ENCODE measurements around the gene METTL14.

Gene METTL14

DNA sequence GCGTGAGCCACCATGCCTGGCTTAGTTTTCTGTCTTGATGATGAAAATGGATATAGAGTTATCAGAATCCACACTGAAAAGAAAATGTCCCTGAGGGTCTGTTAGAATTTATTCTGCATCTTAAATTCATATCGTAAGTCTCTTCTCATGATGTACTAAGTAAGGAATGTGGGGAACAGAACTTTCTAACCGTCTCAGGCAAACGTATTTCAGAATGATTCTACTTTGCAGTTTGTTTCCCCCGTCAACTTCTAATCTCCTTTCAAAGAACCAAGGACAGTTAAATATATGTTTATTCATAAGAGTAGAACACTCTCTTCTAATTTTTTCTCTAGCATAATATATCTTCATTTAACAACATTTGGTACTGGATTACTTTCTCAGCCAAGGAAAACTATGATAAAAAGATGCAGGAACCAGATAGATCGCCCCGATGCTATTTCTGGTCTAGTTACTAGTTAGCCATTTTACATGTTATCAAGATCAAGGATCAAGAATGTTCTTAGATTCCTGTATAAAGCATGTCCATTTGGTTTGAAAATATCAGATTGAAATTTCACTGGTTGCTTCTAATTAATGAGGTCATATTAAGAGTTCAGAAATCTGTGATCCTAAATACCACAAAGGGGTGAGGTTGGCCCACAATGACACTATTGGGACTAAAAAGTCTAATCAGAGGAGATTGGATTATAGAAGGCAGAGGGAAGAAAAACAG lies 49.5 kb downstream of the METTL14 start:
- no peak for DNase-seq (ENCODE audit: low read depth)

DNA sequence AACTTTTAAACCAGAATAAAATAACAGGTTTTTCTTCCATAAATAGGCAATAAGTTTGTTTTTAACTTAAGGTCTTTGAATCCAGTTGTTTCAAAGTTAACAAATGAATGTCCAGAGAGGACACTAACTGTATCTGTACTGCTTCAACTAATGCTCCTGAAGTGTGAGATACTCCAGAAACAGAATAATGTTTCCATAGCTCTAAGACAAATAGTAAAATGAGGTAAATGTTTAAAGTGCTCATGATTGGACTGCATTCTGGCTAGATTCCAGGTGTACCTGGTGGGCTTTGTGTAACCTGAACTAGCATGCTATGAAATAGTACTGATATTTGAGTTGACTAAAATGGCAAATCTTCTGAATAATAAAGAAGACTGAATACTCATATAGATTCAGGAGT lies 51.7 kb downstream of the METTL14 start:
- DNase-seq (ENCODE audit: low read depth): no peak

DNA sequence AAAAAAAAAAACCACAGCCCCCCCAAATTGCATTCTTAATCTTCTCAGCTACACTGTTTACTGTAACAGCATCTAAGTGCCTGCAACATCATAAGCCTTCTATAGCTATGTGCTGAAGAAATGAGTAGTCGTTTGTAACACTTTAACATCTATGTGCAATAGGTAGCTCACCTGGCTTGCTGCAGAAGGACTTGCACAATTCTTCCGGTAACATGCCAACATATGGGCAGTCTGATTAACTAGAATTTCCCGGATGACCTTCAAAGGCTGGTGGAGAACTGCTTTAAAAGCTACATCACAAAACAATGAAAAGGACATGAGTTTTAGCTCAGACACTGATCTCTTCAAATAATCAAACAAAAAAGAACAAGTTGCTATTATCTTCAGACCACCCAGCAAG lies 52.9 kb downstream of the METTL14 start:
- DNase-seq (ENCODE audit: low read depth): no peak

DNA sequence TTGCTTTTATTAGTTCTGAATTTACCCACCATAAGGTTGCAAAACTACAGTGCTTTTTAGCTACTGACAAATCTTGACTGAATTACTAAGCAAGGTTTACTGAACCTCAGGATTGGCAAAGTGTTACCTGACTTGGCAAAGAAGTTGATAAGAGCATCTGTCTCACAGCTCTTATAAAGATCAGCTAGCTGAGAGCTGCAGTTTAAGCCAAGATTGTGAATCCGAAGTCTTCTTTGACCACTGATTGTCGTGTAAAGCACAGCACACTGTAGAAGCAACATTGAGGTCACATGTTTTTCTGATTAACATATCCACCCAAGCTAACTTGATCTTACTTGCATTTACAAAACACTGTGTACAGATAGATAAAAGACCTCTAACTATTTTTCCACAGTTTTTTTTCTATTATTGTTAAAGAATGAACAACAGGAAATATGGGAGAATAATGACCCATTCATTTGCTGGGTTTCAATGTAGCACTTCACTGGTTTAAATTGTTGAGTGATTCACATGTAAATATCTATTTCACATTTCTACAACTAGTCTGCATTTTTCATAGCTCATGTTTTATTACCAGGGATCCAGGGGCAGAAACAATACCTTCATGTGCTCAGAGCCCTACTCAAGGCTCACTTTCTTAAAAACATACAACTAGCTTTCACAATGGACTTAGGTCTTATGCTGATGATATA lies 54.0 kb downstream of the METTL14 start:
- DNase-seq (ENCODE audit: low read depth): peak; percentile 41

DNA sequence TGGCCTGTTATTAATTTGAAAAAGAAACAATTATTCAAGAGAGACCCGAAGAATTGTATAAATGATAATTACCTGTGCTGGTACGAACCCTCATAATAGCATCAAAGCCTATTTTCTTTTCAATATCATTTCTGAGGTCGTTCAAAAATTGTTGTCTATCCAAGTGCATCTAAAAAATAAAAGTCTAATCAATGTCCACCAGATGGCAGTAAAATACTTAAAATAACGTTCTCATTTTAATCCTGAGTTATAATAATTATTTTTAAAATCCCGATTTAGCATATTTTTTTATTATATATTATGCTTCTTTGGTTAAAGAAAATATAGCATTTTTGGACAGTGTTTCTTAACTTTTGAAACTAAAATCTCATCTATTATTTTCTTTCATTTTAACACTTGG lies 55.7 kb downstream of the METTL14 start:
- DNase-seq (ENCODE audit: low read depth): no peak

DNA sequence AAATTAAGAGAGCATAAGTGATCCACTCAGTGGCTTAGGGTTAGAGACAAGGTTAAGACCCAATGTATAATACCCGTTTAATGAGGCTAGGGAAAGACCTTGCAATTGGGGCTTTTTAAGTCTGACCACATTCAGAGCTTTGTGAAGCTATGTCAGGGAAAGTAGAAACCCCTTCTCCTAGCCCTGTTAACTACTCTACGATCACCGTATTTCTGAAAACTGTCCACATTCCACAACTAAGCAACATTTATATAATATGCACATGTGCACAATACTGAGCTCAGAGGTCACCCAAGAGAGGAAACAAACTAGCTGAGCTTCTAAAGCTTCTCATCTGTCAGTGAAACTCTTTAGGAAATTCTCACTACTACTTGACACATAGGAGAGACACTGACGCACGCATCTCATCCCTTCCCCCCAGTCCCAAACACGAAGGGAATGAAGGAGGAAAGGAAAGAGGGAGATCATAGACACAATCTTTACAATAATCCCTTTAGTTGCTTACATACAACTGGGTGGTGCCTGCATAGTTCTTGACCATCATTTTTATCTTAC lies 56.2 kb downstream of the METTL14 start:
- DNase-seq (ENCODE audit: low read depth): no peak

DNA sequence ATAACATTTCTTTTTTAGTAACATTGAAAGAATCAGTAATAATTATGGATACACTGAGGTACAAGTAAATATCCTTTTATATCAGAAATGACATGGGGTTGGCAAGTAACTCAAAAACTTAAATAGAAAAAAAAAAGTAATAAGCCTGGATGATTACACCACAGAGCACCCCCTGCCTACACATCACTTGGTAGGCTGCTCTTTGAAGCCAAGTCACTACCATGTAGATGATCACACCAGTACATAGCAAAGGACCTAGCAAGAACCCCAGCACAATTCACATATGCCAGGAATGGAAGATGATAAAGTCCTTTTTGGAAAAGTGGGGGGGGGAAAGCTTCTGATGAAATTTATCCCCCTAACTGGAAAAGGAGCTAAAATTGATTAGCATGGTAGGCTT lies 56.9 kb downstream of the METTL14 start:
- peak; percentile 21 for DNase-seq (ENCODE audit: low read depth)

DNA sequence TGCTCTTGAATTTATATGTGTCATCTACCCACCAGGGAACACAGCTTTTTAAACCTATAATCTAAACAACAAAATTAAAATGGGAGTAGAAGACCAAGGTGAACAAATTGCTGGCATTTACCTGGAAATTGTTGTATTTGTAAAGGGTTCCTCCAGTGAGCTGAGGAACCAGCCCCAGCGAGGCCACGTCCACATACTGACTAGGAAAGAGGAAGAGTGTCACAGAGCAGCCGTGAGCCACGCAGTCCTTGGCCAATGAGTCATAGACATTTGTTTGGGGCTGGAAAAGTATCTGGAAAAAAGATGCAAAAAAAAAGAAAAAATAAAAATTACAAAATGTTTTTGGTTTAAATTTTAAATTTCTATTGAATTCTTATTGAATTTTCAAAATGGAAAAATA lies 58.7 kb downstream of the METTL14 start:
- DNase-seq (ENCODE audit: low read depth): no peak

DNA sequence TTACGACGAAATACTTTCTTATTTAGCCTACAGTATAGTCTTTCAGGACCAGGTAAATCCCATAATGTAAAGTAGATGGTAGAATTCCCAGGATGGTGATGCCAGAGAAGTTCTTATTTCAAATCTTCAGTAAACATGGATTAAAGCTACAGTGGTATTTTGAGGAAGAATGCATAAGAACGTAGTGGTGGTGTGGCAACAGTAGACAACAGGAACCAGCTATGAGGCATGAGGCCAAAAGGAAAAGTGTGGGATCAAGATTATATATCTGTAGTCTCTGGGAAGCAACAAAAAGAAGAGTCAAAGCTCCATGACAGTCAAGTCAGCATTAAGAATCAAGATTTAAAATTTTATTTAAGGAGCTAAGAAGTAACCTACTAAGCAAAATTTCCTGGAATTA lies 60.2 kb downstream of the METTL14 start:
- peak; percentile 40 for DNase-seq (ENCODE audit: low read depth)

DNA sequence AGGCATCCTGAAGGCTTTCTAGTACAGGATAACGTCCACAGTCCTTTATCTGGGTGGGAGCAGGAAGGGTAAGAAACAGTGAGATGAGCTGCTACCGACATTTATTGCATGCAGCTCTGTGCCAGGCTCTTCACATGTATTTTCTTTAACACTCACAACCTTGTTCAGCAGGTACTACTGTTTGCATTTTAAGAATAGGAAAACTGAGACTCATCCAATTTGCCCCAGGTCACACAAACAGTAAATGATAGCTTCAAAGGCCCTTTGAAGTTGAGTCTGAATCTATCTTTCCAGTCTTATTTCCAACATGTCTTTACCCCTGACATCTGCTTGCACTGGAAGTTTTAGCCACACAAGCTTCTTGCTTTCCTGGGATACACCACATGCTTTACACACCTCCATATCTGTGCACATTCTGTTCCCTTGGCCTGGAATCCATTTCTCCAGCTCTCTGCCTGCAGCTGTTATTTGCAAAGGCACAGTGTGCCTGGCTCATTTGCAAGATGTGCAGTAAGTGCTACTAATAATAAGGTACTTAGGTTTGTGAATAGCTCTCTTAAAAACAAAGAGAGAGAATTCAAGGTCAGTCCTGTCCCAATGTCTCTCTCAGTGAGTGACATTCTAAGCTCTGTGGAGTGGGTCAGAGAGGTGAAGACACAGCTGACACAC lies 61.2 kb downstream of the METTL14 start:
- no peak for DNase-seq (ENCODE audit: low read depth)

DNA sequence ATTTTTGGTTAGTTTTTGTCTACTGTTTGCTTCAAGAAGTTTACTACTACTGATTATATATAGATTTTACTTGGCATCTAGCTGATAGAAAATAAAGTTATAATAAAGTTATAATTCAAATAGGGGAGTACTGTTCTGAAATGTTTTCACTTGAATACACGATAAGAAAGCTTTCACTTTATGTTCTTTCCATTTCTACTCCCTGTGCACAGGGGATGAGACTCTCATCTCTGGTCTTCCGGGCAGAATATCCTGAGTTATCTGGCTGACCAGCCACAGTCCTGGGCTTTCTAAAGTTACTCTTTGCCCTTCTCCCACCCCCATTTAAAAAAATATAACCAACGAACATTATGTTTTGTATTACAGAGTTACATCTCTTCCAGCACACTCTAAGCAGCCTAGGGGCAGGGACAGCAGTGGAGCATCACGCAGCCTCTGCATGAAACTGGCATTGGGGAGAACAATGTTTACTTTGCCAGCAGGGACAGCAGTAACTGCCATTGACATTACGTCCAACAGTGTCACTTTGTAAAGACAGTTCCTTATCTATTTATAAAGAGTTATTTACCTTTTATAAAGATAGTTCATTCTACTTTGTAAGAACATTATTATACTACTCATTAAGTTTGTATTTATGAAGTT lies 64.3 kb downstream of the METTL14 start:
- DNase-seq (ENCODE audit: low read depth): no peak

DNA sequence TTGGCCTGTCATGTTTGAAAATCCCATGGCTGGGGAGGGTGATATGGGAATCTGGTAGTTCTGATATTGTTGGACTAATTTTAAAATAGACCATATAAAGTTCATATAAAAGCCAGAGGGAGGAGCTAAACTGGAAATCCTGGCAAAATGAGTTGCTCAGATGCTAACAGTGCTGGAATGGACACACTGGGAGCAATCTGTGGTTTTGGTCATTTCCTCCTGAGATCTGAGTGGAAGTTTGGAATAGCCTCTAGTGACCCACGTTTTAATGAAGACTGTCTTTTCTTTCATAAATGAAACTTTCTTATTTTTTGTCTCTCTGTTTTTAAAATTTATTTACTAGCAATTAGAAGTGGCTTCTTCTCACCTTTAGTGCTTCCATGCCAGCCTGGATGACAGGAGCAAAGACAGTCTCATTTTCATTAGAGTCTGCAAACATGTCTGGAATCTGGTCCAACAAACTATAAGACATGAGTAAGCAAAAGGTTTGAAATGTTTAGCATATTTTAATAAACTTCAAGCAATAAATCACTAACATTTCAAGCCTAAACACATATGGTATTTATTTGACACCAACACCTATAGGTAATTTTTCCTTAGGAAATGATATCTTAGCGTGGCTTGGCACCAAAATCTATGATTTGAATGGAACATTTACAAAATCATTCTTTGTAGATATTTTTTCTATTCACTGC lies 66.6 kb downstream of the METTL14 start:
- peak; percentile 33 for DNase-seq (ENCODE audit: low read depth)

DNA sequence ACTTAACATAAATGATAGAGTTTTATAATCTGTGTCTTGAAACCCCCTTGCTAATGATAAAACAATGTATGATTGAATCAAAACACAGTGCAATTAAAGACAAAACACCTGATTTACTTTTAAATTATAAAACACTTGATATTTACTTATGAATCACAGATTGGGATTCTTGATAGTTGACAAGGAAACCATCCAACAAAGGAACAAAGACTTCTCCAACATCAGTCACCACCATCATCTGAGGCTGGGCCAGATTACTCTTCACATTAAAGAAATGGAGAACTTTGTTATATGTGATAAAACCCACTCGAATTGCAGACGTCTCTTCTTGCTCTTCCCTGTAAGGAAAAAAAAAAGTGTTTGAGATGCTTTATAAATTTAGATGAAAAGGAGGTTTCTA lies 67.4 kb downstream of the METTL14 start:
- no peak for DNase-seq (ENCODE audit: low read depth)

DNA sequence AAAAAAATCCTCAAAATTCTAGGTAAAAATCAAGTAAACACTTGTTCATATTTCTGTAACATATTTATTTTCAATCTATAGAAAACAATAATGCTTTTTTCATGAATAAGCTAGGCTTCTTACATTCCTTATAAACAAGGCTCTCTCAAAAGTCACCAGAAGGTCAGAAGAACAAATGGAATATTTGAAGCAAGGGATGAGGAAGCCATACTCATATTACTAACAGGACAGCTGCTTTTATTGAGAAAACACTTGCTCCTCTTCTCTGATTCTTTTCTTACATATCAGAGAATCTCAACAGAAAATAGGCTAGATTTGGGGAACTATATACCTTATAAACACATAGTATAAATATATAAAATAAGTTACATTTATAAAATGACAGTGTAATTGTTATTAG lies 67.9 kb downstream of the METTL14 start:
- no peak for DNase-seq (ENCODE audit: low read depth)

DNA sequence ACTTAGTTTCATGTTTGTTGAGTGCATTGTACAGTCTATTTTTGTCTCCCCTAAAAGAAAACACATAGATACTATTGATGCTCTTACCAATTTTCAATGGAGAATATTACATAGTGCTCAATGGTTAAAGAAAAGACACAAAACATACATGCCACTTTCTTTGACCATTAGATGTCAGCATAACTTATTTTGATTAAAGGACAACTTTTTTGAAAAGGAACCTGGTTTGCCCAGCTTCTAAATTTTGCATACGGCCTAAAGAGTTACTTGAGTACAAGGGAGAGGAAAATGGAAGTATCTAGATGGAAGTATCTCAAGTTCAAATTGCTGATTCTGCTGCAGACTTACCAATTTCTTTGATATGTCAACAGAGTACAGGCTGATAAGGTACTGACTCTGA lies 68.5 kb downstream of the METTL14 start:
- DNase-seq (ENCODE audit: low read depth): no peak

DNA sequence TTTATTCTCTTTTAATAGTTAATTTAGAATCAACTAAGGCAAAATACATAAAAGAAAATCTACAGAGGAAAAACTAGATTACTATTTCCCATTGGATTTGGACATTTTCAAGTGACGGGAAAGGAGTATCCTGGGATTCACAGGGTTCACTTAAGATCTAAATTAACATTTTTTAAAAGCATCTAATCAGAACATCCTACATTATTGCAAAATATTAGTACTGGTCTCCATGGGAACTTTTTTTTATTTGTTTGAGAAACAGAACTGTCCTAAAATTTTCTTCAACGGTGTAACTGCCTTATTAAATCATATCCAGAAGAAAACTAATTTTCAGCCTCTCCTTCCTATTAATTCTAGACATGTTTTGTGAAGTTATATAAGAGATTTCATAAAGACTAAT lies 69.7 kb downstream of the METTL14 start:
- DNase-seq (ENCODE audit: low read depth): no peak

DNA sequence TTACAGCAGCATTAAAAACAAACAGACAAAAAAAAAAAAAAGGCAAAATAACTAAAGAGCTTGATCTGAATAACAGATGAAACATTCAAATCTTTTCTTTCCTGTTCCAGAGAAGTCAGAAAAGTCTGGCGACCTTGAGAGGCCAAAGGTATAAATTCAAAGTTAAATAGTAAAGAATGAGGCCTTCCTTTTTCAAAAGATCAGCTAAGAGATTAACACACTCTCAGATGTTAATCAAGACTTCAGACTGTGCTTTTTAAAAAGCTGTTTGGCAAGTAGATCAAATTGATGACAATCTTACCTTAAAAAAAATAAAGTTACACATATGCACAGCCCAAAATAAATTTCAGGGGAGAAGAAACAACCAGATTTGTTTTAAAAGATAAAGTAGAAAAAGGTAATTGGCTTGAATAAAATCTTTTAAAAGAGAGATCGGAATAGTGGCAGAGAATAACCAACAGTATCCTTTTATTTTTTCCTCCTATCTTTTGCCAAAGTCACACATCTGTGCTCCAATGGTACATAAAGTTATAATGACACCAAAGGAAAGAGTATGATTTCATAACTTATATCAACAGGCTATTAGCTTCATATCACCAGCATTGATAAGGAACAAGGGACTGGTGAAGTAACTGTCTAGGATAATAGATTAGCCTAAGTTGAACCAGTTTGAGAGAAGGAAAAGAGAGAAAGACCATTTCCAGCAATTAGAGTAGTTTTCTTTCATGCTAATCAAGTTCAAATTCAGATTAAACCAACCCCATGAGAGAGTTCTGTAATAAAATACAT lies 70.4 kb downstream of the METTL14 start:
- no peak for DNase-seq (ENCODE audit: low read depth)

DNA sequence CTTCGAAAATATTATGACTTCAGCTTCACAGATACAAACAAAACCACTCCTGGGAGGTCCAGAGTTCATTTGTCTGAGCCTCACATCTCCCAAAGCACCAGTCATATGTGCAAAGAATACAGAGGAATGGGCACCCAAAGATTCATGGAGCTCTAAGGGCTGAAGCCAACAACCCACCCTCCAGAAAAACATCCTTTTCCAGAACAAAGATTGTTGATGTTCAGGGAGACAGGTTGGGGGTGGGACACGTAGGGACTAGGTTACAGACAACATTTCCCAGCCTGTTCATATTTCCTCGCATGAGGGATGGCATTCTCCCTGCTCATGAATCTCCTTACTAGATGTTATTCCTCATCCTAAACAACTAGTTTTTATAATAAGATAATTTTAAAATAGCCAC lies 71.2 kb downstream of the METTL14 start:
- no peak for DNase-seq (ENCODE audit: low read depth)

DNA sequence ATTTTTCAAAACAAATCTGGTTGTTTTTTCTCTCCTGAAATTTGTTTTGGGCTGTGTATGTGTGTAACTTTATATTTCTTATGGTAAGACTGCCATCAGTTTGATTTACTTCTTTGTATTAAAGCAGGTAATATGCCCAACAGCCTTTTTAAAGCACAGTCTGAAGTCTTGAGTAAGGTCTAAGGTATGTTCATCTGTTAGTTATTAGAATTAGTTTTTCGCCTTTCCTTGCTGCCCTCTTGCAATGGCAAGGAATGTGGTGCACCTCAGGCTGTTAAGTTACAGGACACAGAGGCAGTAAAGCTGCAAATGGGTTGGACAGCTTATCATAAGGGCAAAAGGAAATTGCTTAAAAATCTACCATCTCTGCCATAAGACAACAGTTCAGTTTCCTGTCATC lies 71.8 kb downstream of the METTL14 start:
- no peak for DNase-seq (ENCODE audit: low read depth)

DNA sequence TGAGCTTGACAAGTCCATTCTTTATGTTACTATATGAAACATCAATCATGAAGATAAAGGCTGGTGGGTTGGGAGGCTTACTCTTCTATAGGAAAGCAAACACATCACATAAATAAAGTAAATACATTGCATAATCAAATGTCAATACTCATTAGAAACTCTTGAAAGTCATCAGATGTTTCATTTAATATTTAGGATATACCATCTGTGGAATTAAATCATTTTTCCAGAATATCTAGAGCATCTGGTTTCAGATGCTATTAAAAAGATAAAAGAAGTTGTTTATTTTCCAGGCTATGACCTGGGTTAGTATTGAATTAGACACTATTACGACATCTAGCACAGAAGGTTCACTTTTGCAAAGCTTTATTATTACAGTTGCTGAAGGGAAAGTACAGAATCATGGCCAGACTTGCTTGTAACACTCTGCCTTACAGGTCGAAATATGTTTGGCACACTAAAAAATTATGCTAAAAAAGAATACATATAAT lies 72.6 kb downstream of the METTL14 start:
- peak; percentile 63 for DNase-seq (ENCODE audit: low read depth)

DNA sequence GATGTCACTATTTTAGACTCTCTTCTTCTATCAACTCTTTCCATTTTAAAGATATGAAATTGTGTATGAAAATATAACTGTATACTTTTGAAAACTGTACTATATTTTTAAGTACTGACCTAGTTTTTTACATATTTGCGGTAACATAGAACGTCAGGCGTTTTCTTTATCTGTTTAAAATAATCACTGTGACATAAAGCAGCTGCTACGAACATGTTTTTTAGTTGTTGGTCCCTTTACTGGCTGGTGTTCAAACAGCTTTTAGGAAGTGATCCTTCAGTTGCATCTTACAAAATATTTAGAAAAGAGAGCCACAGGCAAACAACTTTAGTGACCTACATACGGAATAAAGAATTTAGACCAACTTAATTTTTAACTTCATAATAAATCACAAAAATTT lies 73.1 kb downstream of the METTL14 start:
- DNase-seq (ENCODE audit: low read depth): peak; percentile 60
